ENCODE results near the gene RBMS1.

GRCh38 chr2:160372010-160372356 is 121.6 kb downstream of the RBMS1 start:
- TF ChIP-seq CTCF (IDR thresholded peaks at IDR 0.05): no peak
- no peak for TF ChIP-seq POLR2AphosphoS5 (IDR thresholded peaks at IDR 0.05)
